Stimulated activated CD4-positive, alpha-beta T cell treated with anti-CD3 and anti-CD28 coated beads, Interleukin-2, amount 100 ng/mL, for 48 hours (primary cell): ENCODE measurements around the gene BNIP3.
"Not testable (repeated sequence)": the region's sequence is repeated elsewhere in the genome, so short reads cannot be mapped to it uniquely, and the experiment has no call there.

Experiments
- DNase-seq, 2 donors: peaks; one replicate each; pipeline ENCODE4 v3.0.0-alpha.2; 2020

The BNIP3 gene

DNA sequence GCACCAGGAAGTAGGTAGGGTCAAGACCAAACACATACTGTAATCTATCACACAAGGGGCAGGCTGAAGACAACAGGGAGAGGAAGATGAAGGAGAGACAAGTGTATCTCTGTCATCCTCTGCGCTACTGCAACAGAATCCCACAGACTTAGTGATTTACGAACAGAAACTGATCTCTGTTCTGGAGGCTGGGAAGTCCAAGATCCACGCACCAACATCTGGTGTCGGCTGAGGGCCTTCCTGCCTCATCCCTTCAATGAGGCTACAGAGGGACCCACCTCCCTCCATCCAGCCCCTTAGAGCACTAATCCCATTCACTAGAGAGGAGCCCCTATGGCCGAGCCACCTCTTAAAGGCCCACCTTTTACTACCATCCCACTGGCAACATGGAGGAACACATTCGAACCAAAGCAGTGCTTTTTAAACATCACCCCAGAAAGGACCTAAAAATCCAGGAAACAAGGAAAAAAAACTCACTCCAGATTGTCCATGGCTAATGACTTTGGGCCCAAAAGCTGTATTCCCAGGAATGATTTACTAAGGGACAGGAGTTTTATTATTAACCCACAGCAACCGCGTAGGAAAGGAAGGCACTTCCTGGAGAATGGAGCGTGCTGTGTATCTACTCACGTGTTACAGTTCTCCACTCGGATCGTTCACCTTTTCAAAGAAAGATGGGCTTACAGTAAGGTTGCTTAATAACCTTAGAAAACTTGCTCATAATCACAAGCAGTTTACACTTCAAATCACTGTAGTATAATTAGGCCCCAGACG is 4.2 kb downstream of the BNIP3 start:
- no peak for DNase-seq

DNA sequence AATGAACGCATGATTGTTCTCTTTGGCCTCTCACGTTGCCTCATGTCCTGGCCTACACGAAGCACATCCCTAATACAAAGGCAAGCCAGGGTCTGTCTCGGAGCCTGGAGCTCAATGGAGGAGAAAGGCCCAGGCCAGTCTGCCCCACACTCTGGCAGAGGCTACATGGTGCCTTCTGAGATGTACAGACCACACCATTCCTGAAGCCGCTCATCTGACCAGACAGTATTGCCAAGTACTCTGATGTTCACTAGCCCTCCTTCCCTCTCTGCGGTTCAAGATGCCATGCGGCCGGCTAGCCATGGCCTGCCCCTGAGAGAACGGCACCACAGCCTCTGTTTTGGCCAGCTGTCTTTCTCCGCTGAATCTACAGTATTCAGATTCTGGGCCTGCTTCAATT is 5.9 kb downstream of the BNIP3 start:
- DNase-seq = no peak

DNA sequence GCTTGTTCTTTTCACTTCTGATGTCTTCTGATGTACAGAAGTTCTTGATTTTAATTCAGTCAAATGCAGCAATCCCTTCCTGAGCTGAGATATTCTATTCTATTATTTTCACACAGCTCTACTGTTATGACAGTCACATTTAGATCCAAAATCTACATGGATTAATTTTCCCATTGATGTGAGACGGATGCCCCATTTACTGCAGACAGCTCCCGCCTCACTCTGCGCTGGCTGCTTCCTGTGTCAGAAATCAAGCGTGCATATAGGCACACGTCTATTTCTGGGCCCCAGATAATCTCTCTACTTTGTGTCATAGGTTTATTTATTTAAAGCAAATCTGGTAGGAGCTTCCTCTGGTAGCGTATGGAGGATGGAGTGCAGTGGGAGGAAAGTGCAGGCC is 6.7 kb downstream of the BNIP3 start:
- no peak for DNase-seq

DNA sequence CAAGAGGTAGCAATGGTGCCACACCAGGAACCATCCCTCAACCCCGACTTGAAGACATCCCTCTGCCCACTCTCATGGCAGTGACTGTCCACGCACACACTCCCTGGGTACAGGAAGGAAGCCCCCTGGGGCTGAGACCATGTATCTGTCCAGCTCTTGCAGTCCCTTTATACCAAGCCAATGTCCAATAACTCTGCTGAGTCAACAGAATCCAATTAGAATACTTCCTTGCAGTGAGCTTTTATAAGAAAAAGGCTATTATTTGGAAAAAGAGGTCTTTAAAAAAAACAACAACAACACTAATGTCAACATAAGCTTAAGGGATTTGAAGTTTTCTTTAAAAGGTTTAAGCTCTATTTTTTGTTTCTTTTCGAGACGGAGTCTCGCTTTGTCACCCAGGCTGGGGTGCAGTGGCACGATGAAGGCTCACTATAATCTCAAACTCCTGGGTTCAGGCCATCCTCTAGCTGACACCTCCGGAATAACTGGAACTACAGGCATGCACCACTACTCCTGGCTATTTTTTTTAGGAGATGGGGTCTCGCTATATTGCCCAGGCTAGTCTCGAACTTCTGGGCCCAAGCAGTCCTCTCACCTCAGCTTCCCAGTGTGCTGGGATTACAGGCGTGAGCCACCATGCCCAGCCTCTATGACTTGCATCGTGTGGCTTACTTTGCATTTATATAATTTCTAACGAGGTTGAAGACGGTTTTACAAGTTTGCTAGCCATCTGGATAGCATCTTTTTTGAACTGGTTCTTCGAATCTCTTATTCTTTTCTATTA is 7.5 kb downstream of the BNIP3 start:
- no peak for DNase-seq

DNA sequence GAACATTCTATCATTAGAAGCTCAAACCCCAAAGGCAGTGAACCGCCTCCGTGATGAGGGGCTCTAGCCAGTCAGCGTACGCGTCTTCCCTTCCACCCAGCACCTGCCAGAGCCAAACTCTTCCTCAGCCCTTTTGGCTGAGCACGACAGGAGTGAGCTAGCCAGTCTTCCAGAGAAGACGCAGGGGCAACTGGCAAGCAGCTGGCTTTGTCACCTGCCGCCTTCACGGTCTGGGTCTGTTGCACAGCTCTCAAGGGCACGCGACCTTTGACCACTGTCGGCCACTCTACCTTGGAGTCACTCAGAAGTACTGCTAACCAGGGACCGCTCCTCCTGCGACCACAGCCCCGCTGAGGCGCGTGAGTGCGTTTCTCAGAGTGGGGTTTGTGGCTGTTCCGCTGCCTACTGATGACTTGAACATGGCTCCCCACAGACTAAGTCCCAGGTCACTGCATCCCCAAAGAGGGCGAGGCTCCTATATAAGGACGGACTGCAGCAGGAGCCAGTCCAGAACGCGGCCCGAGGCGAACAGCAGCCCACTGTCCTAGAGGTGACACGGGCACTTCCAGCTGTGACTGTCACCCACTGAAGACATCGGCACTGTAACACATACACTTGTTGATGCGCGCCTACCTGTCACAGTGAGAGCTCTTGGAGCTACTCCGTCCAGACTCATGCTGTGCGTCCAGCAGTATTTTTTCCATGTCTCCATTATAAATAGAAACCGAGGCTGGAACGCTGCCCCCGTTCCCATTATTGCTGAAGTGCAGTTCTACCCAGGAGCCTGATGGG is 8.4 kb downstream of the BNIP3 start:
- DNase-seq = no peak

DNA sequence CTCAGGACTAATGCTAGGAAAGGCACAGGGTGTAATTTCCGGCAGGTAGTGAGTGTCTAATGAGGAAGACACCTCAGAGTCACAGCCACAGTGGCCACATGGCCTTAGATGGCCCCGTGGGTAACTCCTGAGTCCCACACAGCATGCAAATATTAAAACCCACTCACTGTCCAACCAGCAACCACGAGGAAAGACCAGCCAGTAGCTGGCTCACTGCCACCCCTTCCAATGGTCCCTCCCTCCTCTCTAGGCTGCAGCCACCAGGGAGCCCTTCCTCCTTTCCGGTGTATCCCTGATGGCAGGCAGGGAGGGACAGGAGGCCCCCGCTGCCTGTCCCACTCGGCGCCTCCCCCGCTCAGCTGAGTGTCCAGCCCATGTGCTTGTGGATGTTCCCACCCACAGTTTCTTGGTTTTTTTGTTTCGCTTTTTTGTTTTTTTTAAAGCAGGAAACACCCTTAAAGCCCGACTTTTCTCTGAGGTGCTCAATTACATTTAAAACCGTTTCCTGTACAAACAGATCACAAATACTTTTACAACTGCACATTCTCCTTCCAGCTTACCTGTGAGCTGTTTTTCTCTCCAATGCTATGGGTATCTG is 9.2 kb downstream of the BNIP3 start:
- no peak for DNase-seq

DNA sequence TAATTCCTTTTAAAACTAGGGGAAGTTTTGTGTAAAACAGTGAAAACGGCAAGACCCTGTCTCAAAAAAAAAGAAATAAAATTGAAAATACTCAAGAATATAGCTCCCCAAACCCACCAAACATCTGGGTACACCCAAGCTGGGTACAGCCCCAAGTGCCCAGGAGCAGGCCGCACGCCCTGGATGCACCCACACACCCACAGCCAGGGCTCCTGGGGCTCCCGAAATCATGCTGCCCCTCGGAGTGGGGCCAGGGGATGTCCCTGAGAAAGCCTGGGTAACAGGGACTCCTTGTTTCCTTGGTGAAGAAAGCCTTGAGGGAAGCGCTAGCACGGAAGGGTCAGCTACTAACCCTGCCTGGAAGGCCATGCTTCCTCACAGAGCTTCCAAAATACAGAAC is 10.1 kb downstream of the BNIP3 start:
- no peak for DNase-seq

DNA sequence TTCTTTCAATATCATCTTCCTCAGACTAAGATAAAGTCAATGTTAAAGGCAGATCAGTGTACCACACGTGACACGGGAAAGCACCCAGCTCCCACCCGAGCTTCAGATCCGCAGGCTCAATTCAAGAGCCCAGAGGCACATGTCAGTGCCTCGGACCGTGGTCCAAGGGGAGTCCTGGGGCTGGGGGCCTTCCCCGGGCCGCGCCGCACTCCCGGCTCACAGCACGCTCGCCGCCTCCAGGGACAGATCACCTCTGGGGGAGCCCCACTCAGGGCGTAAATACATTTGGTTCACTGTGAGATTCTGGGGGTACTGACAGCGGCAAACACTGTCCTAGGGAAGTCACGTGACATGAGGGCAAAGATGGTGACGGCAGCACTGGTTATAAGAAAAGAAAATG is 10.8 kb downstream of the BNIP3 start:
- DNase-seq = no peak

DNA sequence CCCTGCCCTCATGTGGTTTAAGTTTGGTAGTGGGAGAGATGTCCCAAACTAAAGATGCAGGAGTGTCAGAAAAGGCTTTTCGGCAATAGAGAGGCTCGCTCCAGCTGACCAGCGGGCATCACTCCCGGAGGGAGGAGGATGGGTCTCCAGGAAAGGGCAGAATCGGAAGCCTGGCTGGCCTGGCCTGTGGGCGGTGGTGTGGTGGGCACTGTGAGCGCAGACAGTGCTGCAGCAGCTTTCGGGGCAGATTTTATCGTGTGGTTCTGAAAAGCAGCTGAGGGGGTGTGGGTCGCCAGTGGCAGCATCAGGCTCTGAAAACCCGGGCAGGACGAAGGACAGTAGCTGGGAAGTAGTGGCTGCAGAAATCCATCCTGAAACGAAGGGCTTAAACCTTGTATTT is 12.8 kb downstream of the BNIP3 start:
- DNase-seq = no peak

DNA sequence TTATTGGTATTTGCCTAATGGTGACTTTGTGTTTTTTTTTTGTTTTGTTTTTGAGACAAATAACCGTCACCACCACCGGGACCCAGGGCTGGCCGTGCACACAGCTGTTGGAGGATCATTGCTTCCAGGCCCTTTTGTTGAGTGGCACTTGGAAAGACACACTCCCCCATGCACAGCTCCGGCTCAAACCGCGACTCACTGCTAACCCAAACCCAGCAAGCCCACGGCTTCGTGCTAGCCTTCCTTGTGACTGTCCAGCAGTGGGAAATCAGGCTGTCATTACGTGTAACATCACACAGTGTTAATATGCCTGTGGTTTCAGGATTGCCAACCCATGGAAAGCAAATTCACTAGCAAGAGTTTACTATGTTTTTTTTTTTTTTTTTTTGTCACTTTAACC is 17.4 kb downstream of the BNIP3 start:
- DNase-seq = no peak

DNA sequence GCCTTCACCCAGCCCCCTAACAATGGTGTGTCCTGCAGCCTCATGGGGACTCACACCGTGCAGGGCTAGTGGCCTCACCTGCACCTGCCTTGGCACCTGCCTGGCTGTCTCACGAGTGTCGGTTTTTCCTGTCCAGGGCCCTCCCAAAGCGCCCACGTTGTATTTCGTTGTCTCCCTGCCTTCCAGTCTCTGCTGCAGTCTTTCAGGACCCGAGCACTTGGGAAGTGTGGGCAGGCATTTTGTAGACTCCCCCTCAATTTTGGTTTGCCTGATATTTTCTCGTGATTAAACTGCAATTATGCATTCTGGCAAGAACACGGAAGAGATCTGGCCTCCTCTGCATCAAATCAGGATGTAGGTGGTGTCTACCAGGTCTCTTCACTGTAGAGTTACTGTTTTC is 17.9 kb downstream of the BNIP3 start:
- DNase-seq = no peak

DNA sequence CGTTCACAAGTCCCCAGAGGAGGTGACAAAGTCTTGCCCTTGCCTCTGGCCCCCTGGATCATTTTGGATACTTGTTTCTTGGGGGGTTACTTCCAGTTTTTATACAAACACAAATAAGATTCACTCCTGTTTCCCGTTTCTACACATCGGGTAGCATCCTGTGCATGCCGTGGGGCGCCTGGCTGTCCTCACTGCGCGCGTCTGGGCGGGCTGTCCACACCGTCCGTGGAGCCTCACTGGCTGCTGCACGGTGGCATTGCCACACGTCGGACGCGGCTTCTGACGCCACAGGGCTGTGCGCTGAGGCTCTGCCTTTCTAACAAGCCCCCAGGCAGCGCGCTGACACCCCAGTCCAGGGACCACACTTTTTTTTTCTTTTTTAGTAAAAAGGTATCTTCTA is 18.4 kb downstream of the BNIP3 start:
- no peak for DNase-seq

DNA sequence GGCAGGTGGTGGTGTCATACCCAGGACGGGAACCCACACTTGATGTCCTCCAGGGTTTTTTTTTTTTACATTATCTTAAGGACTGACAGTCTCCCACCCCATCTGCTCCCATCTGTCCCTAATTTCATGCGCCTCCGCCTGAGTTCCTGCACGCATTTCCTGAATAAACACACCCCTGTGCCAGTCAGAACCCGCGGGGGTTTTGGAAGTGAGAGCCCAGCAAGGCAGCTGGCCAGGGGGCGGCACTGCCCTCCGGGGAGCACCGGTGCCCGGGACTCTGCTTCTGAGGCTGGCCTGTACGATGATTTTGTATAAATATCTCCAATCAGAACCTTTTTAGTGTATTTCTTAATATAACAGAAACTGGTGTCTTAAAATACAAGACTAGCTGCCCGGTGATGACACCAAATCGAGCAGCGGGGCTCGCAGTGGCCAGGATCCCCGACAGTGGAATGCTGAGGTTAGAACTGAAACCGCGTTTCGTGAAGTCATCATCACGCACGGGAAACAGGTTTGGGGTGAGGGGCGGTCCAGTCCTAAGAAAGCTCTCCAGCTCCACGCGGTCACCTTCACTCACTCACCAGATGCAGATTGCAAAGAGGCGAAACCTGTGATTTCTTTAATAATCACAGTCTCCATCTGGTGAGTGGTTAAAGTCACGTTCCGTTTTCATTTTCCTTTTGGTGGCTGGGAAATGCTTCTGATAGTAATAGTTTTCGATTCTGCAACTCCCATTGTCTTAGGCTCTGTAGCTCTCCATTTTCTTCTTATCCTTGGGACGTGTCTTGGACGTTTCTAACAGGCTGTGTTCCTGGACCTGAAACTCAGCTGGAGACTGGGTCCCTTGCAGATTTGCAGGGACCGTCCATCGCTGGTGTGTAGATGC is 19.7 kb downstream of the BNIP3 start:
- DNase-seq = no peak

DNA sequence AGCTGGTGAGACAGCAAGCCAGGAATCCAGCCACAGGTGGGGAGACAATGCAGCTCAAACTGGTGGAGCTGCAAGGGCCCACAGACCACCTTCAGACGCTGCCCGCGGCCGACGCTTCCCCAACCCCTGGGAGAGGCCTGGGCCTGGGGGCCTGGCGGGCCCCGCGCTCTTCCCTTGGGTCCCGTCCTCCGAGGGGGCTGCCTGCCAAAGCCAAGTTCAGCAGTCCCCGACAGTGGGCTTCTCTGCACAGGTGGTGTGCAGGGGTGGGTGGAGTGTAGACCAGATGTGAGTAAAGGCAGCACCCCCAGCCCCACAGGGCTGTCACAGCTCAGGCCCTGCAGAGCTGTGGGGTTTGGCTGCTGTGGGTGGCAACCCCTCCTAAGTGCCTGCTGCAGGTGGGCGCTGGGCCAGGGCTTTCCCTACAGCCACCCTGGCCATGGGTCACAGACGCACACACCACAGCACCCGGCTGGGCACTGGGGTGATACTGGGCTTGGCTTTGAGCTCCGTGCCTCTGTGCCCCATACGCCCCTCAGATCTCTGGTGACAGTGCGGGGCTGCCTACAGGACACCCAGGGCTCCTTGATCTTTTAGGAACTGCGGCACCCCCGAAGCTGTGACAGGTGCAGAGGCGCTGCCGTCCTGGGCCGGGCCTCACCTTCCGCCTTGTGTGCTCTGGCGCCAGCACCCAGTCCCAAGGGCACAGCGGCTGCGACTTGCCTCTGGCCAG is 20.5 kb downstream of the BNIP3 start:
- no peak for DNase-seq

DNA sequence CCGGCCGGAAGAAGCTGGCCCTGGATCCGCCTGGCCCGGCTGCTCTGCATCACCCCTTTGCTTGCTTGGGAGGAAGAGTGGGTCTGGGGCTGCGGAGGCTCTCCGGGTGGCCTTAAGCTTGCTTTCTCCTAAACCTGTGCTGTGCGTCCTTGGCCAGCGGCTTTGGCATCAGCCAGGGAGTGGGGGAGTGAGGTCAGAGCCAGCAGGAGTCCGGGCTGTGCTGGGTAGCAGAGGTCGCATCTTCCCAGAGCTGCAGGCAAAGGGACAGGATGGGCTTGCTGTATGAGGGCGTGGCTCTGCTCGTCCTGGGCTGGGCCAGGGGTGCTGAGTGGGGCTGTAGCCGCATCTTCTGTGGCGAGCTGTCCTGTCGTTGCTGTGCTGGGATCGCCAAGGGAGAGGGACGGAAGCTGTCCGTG is 21.1 kb downstream of the BNIP3 start:
- no peak for DNase-seq

DNA sequence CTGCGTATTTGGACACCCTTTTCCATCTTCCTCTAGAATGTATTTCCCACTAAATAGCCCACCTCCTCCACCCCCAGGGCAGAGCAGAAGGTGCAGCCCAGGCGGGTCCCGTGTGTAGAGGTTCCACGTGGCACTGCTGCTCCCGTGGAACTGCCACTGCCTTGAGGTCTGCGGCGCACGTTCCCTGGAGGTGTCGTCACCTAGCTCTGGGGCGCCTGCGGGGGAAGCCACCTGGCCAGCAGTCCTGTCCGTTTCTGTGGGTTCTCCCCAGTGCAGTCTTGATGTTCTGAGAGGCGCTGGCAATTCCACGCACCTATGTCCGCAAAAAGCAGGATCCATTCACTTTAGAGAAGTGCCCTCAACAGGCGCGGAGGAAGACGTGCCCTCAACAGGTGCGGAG is 21.9 kb downstream of the BNIP3 start:
- DNase-seq = no peak

DNA sequence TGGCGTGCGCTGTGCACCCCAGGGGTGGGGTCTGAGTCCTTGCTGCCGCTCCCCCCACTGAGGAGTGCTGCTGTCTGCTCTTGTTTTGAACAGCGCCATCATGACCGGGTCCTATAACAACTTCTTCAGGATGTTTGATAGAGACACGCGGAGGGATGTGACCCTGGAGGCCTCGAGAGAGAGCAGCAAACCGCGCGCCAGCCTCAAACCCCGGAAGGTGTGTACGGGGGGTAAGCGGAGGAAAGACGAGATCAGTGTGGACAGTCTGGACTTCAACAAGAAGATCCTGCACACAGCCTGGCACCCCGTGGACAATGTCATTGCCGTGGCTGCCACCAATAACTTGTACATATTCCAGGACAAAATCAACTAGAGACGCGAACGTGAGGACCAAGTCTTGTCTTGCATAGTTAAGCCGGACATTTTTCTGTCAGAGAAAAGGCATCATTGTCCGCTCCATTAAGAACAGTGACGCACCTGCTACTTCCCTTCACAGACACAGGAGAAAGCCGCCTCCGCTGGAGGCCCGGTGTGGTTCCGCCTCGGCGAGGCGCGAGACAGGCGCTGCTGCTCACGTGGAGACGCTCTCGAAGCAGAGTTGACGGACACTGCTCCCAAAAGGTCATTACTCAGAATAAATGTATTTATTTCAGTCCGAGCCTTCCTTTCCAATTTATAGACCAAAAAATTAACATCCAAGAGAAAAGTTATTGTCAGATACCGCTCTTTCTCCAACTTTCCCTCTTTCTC is 26.0 kb downstream of the BNIP3 start:
- DNase-seq = no peak

DNA sequence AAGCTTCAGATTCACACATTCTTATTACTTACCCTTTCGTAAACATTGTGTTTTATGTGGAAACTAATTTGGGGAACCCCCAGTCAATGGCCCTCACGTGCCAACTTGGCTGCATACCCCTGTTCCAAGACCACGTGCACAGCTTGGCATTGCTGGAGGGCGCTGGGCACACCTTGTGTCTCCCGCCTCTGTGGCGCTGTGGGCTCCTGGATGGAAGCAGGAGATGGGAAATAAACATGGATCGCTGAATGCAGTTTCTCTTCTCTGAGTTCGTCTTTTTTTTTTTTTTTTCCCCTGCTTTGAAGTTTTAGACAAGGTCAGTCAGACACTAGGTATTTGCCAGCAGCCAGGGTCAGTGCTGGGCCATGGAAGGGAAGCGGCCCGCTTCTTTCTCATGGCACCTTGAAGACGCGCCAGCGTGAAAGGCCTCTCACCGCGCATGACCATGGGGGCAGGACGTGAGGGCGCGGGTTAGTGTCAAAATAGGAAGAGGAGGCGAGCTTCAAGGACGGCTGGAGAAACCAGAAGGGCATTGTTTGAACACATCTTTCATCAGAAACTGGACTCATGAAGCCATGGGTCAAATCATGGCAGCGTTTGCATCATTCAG is 27.3 kb downstream of the BNIP3 start:
- DNase-seq = no peak

DNA sequence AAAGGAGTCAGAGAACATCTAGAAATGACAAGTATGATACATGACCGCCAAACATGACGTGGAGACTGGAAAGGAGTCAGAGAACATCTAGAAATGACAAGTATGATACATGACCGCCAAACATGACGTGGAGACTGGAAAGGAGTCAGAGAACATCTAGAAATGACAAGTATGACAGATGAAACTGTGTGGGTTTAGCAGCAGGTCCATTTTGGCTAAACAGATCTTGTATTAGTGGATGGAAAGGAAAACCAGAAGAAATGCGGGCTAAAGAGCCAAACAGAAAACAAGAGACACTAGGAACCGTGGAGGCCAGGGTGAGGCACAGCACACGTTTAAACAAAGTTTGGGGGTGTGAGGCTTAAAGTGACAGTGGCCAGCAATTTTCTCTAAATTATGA is 31.8 kb downstream of the BNIP3 start:
- not testable (repeated sequence) for DNase-seq
